ENCODE results near the gene SEC31A. TPM values are rescaled to one million over a fixed set of nuclear protein-coding genes. Genes with fewer than 3 reads are reported as not detected.
A peak's percentile ranks its signal among the peaks of the same experiment; 100 is the strongest.

The SEC31A gene
- total RNA-seq, 1 experiment from 2014 or later = 70.2 TPM

GRCh38 chr4:82780170-82780751 is 110.7 kb downstream of the SEC31A start:
- peak overlapping the region; percentile 45 for H3K9ac ChIP-seq (ENCODE audit: low read length)
- no peaks in the 10 kb centered on the region for H4K20me1 ChIP-seq (ENCODE audit: insufficient read depth, low read depth, low read length)
- no peaks in the 10 kb centered on the region for H3K36me3 ChIP-seq (ENCODE audit: insufficient read depth, low read length)
- H3K27ac ChIP-seq (ENCODE audit: low read length) = peak overlapping the region; percentile 100
- H2AFZ ChIP-seq (ENCODE audit: low read length) = no peak overlapping the region
- DNase-seq = no peak
- peaks cover 83% of the 10 kb centered on the region for H3K4me1 ChIP-seq (ENCODE audit: low read length)
- no peaks in the 10 kb centered on the region for H3K27me3 ChIP-seq (ENCODE audit: low read length)
- H3K9me2 ChIP-seq (replicated peaks; ENCODE audit: insufficient read depth, low read length) = no peaks in the 10 kb centered on the region
- H3K9me3 ChIP-seq (ENCODE audit: low read length) = no peaks in the 10 kb centered on the region
- peak overlapping the region; percentile 45 for H3K4me3 ChIP-seq (ENCODE audit: low read length)
- peak overlapping the region; percentile 95 for H3K4me2 ChIP-seq (ENCODE audit: low read depth, low read length, poor library complexity, severe bottlenecking)
- peaks cover 16% of the 10 kb centered on the region for H3K79me2 ChIP-seq (ENCODE audit: low read length)

DNA sequence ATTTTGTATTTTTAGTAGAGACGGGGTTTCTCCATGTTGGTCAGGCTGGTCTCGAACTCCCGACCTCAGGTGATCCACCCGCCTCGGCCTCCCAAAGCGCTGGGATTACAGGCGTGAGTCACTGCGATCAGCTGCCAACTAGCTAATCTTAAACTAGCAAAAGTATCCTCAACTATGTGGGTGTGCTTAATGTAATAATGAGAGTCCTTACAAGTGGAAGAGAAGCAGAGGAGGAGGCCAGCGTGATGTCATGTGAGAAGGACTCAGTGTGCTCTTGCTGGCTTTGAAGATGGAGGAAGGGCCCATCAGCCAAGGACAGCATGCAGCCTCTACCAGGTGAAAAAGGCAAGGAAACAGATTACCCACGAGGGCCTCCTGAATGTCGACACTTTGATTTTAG is 111.9 kb downstream of the SEC31A start:
- Histone ChIP-seq H3K9me2 (replicated peaks; ENCODE audit: insufficient read depth, low read length) (no peaks in the 10 kb centered on the region), H2AFZ (ENCODE audit: low read length) (no peak overlapping the region), H3K4me2 (ENCODE audit: low read depth, low read length, poor library complexity, severe bottlenecking) (peak overlapping the region; percentile 95), H3K9ac (ENCODE audit: low read length) (no peak overlapping the region), H3K4me1 (ENCODE audit: low read length) (peaks cover 74% of the 10 kb centered on the region), H3K79me2 (ENCODE audit: low read length) (peaks cover 16% of the 10 kb centered on the region), H3K27me3 (ENCODE audit: low read length) (no peaks in the 10 kb centered on the region), H3K9me3 (ENCODE audit: low read length) (no peaks in the 10 kb centered on the region), H3K36me3 (ENCODE audit: insufficient read depth, low read length) (no peaks in the 10 kb centered on the region), H4K20me1 (ENCODE audit: insufficient read depth, low read depth, low read length) (no peaks in the 10 kb centered on the region), H3K4me3 (ENCODE audit: low read length) (no peak overlapping the region), H3K27ac (ENCODE audit: low read length) (peak overlapping the region; percentile 100; the same call in 1 of the 2 replicates)
- DNase-seq = no peak

- Histone ChIP-seq H3K9me2 (replicated peaks; ENCODE audit: insufficient read depth, low read length) (no peaks in the 10 kb centered on the region), H3K36me3 (ENCODE audit: insufficient read depth, low read length) (no peaks in the 10 kb centered on the region), H3K79me2 (ENCODE audit: low read length) (peaks cover 14% of the 10 kb centered on the region), H3K4me1 (ENCODE audit: low read length) (peaks cover 65% of the 10 kb centered on the region), H3K27ac (ENCODE audit: low read length) (no peak overlapping the region), H3K4me3 (ENCODE audit: low read length) (no peak overlapping the region), H2AFZ (ENCODE audit: low read length) (no peak overlapping the region), H3K9me3 (ENCODE audit: low read length) (no peaks in the 10 kb centered on the region), H3K27me3 (ENCODE audit: low read length) (no peaks in the 10 kb centered on the region), H4K20me1 (ENCODE audit: insufficient read depth, low read depth, low read length) (no peaks in the 10 kb centered on the region), H3K9ac (ENCODE audit: low read length) (no peak overlapping the region), H3K4me2 (ENCODE audit: low read depth, low read length, poor library complexity, severe bottlenecking) (no peak overlapping the region)
- DNase-seq = no peak
These were observed 113.0 kb downstream of the SEC31A start for GRCh38 chr4:82777857-82778525.

DNA sequence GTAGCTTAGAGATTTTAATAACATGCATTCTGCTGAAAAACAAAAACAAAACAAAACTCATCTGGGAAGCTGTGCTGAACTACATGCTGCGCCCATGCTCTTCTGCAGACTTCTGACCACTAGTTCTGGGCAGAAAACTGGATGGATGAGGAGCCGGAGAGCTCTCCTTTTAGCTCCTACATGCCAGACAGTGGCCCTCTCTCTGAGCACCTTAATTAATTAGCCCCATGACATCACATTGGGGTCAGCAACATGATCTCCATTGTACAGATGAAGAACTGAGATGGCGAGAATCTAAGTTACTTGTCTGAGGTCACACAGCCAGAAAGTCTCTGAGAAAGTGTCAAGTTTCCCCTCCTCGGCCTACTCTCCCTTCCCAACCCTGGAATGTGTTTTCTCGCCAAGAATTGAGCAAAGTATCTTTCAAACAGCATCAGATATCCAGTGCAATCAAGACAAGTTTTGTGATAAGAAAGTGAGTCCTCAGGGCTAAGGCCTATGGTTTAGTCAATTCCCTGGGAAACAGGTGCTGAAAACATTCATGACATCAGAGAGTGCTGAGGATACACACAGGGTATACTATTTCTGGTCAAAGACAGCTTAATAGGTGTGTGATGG is 113.9 kb downstream of the SEC31A start:
- no peak overlapping the region for H3K4me2 ChIP-seq (ENCODE audit: low read depth, low read length, poor library complexity, severe bottlenecking)
- peak; percentile 35 for DNase-seq
- no peaks in the 10 kb centered on the region for H4K20me1 ChIP-seq (ENCODE audit: insufficient read depth, low read depth, low read length)
- no peak overlapping the region for H3K27ac ChIP-seq (ENCODE audit: low read length)
- H2AFZ ChIP-seq (ENCODE audit: low read length) = no peak overlapping the region
- H3K79me2 ChIP-seq (ENCODE audit: low read length) = peaks cover 5% of the 10 kb centered on the region; the same call in 1 of the 2 replicates
- no peaks in the 10 kb centered on the region for H3K27me3 ChIP-seq (ENCODE audit: low read length)
- H3K9ac ChIP-seq (ENCODE audit: low read length) = no peak overlapping the region
- no peaks in the 10 kb centered on the region for H3K36me3 ChIP-seq (ENCODE audit: insufficient read depth, low read length)
- no peaks in the 10 kb centered on the region for H3K9me3 ChIP-seq (ENCODE audit: low read length)
- peaks cover 56% of the 10 kb centered on the region for H3K4me1 ChIP-seq (ENCODE audit: low read length)
- H3K9me2 ChIP-seq (replicated peaks; ENCODE audit: insufficient read depth, low read length) = no peaks in the 10 kb centered on the region
- no peak overlapping the region for H3K4me3 ChIP-seq (ENCODE audit: low read length)

DNA sequence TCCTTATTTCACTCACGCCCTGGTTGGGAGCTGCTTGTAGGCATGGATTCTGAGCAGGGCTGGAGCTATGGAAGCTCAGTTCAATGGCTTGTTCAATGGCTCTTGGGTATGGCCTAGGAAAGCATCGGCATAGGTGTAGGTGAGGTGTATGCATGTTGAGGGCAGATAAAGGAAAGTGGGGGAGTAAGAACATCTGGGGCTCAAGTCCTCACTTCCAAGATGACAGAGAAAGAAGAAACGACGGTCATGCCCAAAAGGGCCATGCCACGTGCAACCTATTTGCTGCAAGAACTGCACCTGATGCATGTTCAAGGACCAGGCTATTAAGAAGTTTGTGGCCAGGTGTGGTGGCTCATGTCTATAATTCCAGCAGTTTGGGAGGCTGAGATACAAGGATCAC is 115.7 kb downstream of the SEC31A start:
- Histone ChIP-seq H3K9ac (ENCODE audit: low read length) (no peak overlapping the region), H3K79me2 (ENCODE audit: low read length) (no peaks in the 10 kb centered on the region), H3K9me2 (replicated peaks; ENCODE audit: insufficient read depth, low read length) (no peaks in the 10 kb centered on the region), H3K27me3 (ENCODE audit: low read length) (no peaks in the 10 kb centered on the region), H3K4me1 (ENCODE audit: low read length) (peaks cover 38% of the 10 kb centered on the region), H3K4me2 (ENCODE audit: low read depth, low read length, poor library complexity, severe bottlenecking) (no peak overlapping the region), H3K9me3 (ENCODE audit: low read length) (no peaks in the 10 kb centered on the region), H3K36me3 (ENCODE audit: insufficient read depth, low read length) (no peaks in the 10 kb centered on the region), H2AFZ (ENCODE audit: low read length) (no peak overlapping the region), H3K27ac (ENCODE audit: low read length) (no peak overlapping the region), H3K4me3 (ENCODE audit: low read length) (no peak overlapping the region), H4K20me1 (ENCODE audit: insufficient read depth, low read depth, low read length) (no peaks in the 10 kb centered on the region)
- peak; percentile 34 for DNase-seq

DNA sequence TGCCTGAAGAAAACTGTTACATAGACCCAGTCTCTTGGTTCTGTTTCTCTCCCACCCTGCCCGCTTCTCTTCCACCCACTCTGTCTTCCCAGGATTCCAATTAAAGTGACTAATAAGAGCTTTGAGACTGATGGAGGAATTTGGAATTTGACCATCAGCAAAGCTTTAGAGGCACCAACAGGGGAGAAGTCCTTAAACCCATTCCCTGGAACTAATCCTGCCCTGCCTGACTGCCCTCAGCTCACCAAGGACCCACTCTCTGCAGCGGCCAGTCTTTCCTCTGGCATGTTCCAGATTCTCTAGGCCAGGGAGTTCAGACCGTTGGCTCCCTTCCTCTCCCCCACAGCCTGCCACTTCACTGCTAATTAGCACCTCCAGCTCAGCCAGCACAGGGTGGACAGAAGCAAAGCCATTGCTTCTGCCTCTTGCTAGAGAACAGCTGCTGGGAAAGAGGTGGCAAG is 116.2 kb downstream of the SEC31A start:
- no peaks in the 10 kb centered on the region for H3K79me2 ChIP-seq (ENCODE audit: low read length)
- H2AFZ ChIP-seq (ENCODE audit: low read length) = no peak overlapping the region
- peaks cover 33% of the 10 kb centered on the region for H3K4me1 ChIP-seq (ENCODE audit: low read length)
- no peak overlapping the region for H3K27ac ChIP-seq (ENCODE audit: low read length)
- H3K9me3 ChIP-seq (ENCODE audit: low read length) = no peaks in the 10 kb centered on the region
- DNase-seq = peak; percentile 35
- H3K36me3 ChIP-seq (ENCODE audit: insufficient read depth, low read length) = no peaks in the 10 kb centered on the region
- H3K9ac ChIP-seq (ENCODE audit: low read length) = no peak overlapping the region
- no peaks in the 10 kb centered on the region for H4K20me1 ChIP-seq (ENCODE audit: insufficient read depth, low read depth, low read length)
- no peak overlapping the region for H3K4me2 ChIP-seq (ENCODE audit: low read depth, low read length, poor library complexity, severe bottlenecking)
- H3K27me3 ChIP-seq (ENCODE audit: low read length) = no peaks in the 10 kb centered on the region
- no peak overlapping the region for H3K4me3 ChIP-seq (ENCODE audit: low read length)
- no peaks in the 10 kb centered on the region for H3K9me2 ChIP-seq (replicated peaks; ENCODE audit: insufficient read depth, low read length)

- no peaks in the 10 kb centered on the region for H4K20me1 ChIP-seq (ENCODE audit: insufficient read depth, low read depth, low read length)
- H3K27ac ChIP-seq (ENCODE audit: low read length) = no peak overlapping the region
- H3K79me2 ChIP-seq (ENCODE audit: low read length) = no peaks in the 10 kb centered on the region
- no peaks in the 10 kb centered on the region for H3K27me3 ChIP-seq (ENCODE audit: low read length)
- H3K4me1 ChIP-seq (ENCODE audit: low read length) = peaks cover 24% of the 10 kb centered on the region
- no peak overlapping the region for H3K4me2 ChIP-seq (ENCODE audit: low read depth, low read length, poor library complexity, severe bottlenecking)
- DNase-seq = peak; percentile 29
- H3K9me2 ChIP-seq (replicated peaks; ENCODE audit: insufficient read depth, low read length) = no peaks in the 10 kb centered on the region
- H3K9me3 ChIP-seq (ENCODE audit: low read length) = no peaks in the 10 kb centered on the region
- H2AFZ ChIP-seq (ENCODE audit: low read length) = no peak overlapping the region
- no peaks in the 10 kb centered on the region for H3K36me3 ChIP-seq (ENCODE audit: insufficient read depth, low read length)
- no peak overlapping the region for H3K9ac ChIP-seq (ENCODE audit: low read length)
- H3K4me3 ChIP-seq (ENCODE audit: low read length) = no peak overlapping the region
These were observed 117.9 kb downstream of the SEC31A start for GRCh38 chr4:82773057-82773456.

DNA sequence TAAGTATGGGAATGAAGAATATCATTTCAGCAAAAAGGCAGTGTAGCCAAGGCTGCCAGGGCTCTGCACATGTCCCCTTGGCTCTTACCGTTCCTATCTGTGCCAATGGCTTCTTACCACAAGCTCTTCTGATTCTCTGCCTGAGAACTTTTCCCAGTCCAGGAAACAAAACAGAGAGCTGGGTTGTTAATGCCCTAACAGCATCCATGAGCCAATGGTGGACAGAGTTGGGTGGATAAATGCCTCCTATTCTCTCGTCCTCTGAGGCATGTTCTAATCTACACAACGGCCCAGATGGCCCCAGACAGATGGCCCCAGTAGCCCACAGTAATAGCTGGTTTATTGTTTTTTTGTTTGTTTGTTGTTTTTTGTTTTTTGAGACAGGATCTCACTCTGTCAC is 120.3 kb downstream of the SEC31A start:
- Histone ChIP-seq H3K9me2 (replicated peaks; ENCODE audit: insufficient read depth, low read length) (no peaks in the 10 kb centered on the region), H3K9ac (ENCODE audit: low read length) (no peak overlapping the region), H3K4me1 (ENCODE audit: low read length) (peaks cover 5% of the 10 kb centered on the region; the same call in 1 of the 2 replicates), H3K36me3 (ENCODE audit: insufficient read depth, low read length) (no peaks in the 10 kb centered on the region), H3K27me3 (ENCODE audit: low read length) (no peaks in the 10 kb centered on the region), H2AFZ (ENCODE audit: low read length) (no peak overlapping the region), H3K4me2 (ENCODE audit: low read depth, low read length, poor library complexity, severe bottlenecking) (no peak overlapping the region), H4K20me1 (ENCODE audit: insufficient read depth, low read depth, low read length) (no peaks in the 10 kb centered on the region), H3K27ac (ENCODE audit: low read length) (no peak overlapping the region), H3K9me3 (ENCODE audit: low read length) (no peaks in the 10 kb centered on the region), H3K79me2 (ENCODE audit: low read length) (no peaks in the 10 kb centered on the region), H3K4me3 (ENCODE audit: low read length) (no peak overlapping the region)
- peak; percentile 10 for DNase-seq

All from Karpas-422 (cell line).